GM21367 (cell line): ENCODE measurements around the gene PCIF1.
"Not testable (repeated sequence)": the region's sequence is repeated elsewhere in the genome, so short reads cannot be mapped to it uniquely, and the experiment has no call there.

Experiments
- ATAC-seq: cut with Tn5 transposase; IDR thresholded peaks from one replicate; pipeline ENCODE4 v1.9.1; 2021; ENCODE audit not compliant: unreplicated experiment

Gene PCIF1

GRCh38 chr20:45921337-45922189, 12.9 kb upstream of the PCIF1 start:
- ATAC-seq: no peak

DNA sequence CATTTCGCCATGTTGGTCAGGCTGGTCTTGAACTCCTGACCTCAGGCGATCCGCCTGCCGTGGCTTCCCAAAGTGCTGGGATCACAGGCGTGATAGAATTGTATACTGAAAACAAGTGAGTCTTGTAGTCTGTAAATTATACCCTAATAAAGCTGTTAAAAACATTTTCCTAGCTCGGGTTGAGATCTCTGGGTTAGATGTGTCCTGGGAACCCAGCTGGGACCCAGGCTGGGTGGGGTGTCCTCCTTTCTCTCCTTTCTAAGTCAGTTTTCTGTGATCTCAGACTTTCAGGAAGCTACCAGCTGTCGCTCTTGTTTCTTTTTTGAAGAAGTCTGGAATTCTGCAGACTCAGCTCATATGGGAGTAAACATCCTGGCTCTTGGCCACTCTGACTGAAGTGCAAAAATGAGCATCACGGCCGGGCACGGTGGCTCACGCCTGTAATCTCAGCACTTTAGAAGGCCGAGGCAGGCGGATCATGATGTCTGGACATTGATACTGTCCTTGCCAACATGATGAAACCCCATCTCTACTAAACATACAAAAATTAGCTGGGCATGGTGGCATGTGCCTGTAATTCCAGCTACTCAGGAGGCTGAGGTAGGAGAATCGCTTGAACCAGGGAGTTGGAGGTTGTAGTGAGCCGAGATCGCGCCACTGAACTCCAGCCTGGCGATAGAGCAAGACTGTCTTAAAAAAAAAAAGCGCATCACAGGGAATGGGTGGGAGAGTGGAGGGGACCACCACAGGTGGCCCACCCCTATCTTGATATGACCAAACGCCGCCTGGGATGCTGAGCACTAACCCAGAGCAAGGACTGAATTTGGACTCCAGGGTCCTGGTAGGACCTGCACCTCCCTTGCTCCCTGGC, 9.9 kb upstream of the PCIF1 start:
- ATAC-seq: no peak

DNA sequence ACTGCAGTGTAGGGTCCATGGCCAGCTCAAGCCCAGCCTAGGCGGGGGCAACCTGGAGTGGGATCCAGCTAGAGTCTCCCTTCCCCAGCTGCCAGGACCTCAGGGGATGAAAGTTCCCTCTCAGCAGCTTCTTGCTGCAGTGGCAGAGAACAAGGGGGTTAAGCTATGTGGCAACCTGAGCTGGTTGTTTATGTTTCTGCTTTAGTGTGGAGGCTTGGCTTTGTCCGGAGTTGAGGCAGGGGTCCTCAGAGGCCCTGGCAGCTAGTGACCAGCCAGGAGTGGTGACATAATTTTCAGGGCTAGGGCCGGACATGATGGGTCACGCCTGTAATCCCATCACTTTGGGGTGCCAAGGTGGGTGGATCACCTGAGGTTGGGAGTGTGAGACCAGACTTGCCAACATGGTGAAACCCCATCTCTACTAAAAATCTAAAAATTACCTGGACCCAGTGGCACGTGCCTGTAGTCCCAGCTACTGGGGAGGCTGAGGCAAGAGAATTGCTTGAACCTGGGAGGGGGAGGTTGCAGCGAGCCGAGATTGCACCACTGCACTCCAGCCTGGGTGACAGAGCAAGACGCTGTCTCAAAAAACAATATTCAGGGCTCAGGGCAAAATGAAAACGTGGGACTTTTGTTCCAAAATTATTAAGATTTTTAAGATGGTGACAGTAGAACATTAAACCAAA, 8.5 kb upstream of the PCIF1 start:
- no peak for ATAC-seq

DNA sequence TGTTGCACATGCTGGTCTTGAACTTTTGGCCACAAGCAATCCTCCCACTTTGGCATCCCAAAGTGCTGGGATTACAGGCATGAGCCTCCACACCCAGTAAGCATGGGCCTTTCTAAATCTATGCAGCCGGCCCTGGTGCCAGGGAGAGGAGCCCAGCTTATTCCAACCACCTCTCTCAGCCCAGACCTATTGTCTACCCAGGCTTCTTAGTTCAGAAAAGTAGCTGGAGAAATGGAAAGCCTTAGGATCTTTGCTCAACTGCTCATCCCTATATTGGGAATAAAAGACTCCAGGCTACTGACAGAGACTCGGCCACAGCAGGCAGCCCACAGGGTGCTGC, 7.8 kb upstream of the PCIF1 start:
- ATAC-seq: no peak

DNA sequence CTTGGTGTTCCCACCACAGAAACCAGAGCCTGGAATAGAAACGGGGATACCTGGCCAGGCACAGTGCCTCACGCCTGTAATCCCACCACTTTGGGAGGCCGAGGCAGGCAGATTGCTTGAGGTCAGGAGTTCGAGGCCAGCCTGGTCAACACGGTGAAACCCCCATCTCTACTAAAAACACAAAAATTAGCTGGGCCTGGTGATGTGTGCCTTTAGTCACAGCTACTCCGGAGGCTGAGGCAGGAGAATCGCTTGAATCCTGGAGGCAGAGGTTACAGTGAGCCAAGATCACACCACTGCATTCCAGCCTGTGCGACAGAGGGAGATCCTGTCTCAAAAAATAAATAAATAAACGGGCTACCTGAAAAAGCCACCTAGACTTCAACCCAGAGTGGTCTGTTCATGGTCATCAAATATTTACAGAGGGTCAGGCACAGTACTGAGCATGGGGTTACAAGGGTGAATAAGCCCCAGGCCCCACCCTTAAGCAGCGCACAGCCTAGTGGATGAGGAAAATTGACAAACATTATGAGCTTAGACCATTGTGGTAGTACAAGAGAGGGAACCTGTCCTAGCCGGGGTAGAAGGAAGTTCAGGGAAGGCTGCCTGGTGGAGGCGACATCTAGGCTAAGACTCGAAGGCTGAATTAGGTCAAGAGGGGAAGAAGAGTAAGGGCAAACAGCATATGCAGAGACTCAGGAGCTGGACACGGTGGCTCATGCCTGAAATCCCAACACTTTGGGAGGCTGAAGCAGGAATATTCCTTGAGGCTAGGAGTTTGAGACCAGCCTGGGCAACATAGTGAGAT, 7.2 kb upstream of the PCIF1 start:
- no peak for ATAC-seq

GRCh38 chr20:45931680-45932079, 2.8 kb upstream of the PCIF1 start:
- not testable (repeated sequence) for ATAC-seq

DNA sequence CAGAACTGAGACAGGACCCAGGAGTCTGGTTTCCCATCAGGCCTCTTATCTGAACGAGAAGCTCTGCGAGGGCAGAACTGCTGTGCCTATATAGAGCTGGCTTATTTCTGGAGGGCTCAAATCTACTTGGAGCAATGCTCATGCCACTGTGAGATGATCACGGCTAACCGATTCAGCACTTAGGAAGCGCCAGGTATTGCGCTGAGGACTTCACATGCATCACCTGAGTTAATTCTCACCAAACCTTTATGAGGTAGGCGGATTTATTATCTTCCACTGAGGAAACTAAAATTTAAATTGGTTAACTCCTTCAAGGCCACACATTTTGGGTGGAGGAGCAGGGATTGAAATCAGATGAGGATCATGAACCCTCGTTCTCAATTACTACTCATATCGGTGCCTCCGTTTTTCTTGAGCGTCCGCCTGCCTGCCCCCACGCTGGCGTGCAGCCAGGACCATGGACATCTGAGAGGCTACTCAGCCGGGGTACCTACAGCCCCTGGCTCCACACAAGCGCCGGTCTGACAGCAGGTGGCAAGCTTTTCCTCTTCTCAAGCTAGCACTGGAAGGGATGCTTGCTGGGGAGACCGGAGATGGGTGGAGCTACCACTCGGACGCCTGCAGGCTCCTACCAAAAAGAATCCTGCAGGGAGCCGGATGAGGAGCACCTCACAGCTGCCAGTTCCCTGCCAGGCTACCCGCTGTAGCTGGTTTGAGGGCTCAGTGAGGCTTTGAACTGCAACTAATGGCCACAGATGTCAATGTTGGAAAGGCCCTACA, 1.0 kb upstream of the PCIF1 start:
- no peak for ATAC-seq

DNA sequence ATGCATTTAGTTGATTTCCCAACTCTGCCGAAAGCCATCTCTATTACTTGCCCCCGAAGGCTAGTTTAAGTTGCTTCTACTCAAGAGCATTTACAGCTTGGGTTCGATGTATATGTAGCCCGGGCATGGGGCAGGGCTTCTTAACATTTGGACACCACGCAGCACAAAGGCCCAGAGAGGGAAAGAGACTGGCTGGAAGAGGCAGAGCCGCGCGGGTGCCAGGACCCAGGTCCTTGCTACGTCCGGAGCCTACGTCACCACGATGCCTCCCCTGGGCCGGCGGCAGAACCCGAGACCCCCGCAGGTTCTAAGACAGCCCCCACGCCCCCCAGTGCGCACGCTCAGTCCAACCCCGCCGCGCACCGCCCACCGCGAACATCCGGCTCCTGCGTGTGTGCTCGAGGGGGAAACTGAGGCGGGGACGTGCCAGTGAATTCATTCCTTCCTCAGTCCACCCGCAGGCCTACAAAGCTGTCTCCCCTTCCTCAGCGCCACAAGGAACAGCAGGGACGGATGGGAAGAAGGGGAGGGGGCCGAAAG, 367 bp upstream of the PCIF1 start:
- ATAC-seq: no peak

- no peak for ATAC-seq
Measured at GRCh38 chr20:45935416-45936046, 1.0 kb downstream of the PCIF1 start.

DNA sequence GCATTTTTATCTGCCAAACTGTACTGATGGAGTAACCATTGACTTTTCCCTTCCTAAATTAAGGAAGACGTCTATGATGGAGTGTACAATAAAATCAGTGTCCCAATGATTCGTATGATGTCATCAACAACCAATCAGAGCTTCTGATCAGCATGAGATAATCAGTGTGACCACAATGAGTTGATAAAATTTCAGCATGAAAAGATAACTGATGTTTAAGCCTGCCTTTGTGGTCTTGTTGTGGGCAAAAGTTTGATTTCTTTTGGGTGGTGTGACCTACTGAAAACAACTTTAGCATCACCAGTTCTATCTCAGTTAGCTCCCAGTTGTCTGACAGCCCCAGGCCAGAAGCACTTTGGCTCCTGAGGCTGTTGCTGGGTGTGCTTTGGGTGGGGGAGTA, 3.3 kb downstream of the PCIF1 start:
- ATAC-seq: no peak

- no peak for ATAC-seq
Measured at GRCh38 chr20:45938727-45939438, 4.4 kb downstream of the PCIF1 start.

DNA sequence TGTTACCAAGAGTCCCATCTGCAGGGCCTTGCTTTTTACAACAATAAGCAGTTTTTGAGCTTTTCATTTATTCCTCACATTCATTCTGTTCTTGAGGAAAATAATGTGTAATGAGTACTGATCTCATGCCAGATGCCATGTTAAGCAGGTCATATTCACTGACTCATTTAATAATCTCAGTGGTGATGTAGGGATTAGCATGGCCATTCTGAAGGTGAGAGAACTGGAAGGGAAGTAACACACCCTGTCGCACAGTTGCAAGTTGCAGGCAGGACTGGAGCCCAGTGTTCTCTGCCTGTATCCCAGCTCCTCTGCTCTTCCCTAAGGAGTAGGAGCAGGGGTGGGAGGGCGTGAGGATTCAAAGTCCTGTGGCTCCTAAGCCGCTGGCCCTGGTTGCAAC, 5.6 kb downstream of the PCIF1 start:
- no peak for ATAC-seq

DNA sequence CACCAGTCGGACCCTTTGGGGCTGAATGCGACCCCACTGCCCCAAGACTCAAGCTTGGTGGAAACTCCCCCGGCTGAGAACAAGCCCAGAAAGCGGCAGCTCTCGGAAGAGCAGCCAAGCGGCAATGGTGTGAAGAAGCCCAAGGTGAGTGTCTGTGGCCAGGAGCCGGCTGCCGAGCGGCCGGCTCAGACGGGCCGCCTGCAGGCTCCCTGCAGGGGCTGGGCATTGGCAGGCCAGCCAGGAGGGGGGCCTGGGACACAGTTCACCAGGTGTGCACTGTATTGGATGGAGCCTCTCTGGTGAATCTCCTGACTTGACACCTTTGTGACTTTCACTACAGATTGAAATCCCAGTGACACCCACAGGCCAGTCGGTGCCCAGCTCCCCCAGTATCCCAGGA, 6.0 kb downstream of the PCIF1 start:
- no peak for ATAC-seq

DNA sequence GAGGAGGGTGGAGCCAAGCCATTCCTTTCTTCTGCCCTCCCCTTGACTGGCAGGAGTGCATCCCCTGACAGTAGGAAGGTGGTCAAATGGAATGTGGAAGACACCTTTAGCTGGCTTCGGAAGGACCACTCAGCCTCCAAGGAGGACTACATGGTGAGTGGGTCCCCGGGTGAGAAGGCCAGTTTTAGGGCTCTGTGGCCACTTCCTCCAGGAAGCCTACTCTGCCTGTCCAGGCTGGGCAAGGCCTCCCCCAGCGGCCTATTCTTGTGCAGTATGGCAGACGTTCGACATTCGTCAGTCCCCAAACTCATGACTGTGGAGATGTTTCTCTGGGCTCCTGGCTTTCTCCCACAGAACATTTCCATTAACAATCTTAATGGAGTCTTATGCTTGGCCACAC, 9.1 kb downstream of the PCIF1 start:
- ATAC-seq: no peak

- ATAC-seq: no peak
Measured at GRCh38 chr20:45944151-45944964, 9.9 kb downstream of the PCIF1 start.

GRCh38 chr20:45944965-45945677, 10.6 kb downstream of the PCIF1 start:
- no peak for ATAC-seq

GRCh38 chr20:45945678-45946148, 11.2 kb downstream of the PCIF1 start:
- no peak for ATAC-seq
